IMR-90 (cell line): ENCODE data around the gene SH2D5. TPM values are rescaled to one million over a fixed set of nuclear protein-coding genes. Genes with fewer than 3 reads are reported as not detected.
A peak's percentile ranks its signal among the peaks of the same experiment; 100 is the strongest.

Source experiments
- ATAC-seq: fragments of 200-7000 bp; cut with Tn5 transposase; 2 replicates; pipeline ENCODE4 v1.9.1; 2020; ENCODE audit warnings: low read depth, mild to moderate bottlenecking, moderate library complexity
- BruUV-seq: library from RNA; stranded (reverse); fragments of 400-500 nt; replicated peaks from 2 replicates; lab custom pipeline; 2021; lab: Mats Ljungman, UMichigan
- CTCF ChIA-PET: fragments of 300-600 bp; formaldehyde crosslinking; extraction: SDS; loops from one replicate; lab custom pipeline; 2021; ENCODE audit warnings: antibody characterized with exemption; lab: Yijun Ruan, JAX
- POLR2A ChIA-PET: fragments of 300-600 bp; sonication (Branson Sonifier 250); formaldehyde crosslinking; loops from one replicate; lab custom pipeline; 2022; ENCODE audit warnings: antibody characterized with exemption; ENCODE audit not compliant: unreplicated experiment; lab: Charles Lee
- DNase-seq: peaks from one replicate; pipeline ENCODE4 v3.0.0; 2013
- H2AFZ ChIP-seq: replicated peaks from 2 replicates; pipeline ENCODE3; 2013; ENCODE audit warnings: low read length, mild to moderate bottlenecking; ENCODE audit not compliant: poor library complexity
- H2AK5ac ChIP-seq: 2 replicates; pipeline ENCODE4 v1.6.1; 2013; ENCODE audit warnings: low read depth, low read length, inconsistent platforms
- H2AK9ac ChIP-seq: replicated peaks from 2 replicates; pipeline ENCODE3; 2013; ENCODE audit warnings: mild to moderate bottlenecking, low read depth, low read length, moderate library complexity; ENCODE audit not compliant: poor library complexity
- H2BK120ac ChIP-seq: 2 replicates; pipeline ENCODE4 v1.6.1; 2013; ENCODE audit warnings: low read depth, low read length, inconsistent platforms
- H2BK15ac ChIP-seq: 3 replicates; pipeline ENCODE4 v1.6.1; 2013; ENCODE audit warnings: low read depth, low read length, inconsistent platforms
- H2BK20ac ChIP-seq: 2 replicates; pipeline ENCODE4 v1.6.1; 2013; ENCODE audit warnings: low read depth, mild to moderate bottlenecking, inconsistent platforms, low read length, moderate library complexity
- H2BK5ac ChIP-seq: 2 replicates; pipeline ENCODE4 v1.6.1; 2013; ENCODE audit warnings: mild to moderate bottlenecking, low read depth, low read length, inconsistent platforms; ENCODE audit not compliant: poor library complexity, severe bottlenecking
- H3K14ac ChIP-seq: replicated peaks from 2 replicates; pipeline ENCODE4 v1.6.1; 2013; ENCODE audit warnings: low read depth, low read length, inconsistent platforms
- H3K18ac ChIP-seq: 2 replicates; pipeline ENCODE4 v1.6.1; 2013; ENCODE audit warnings: low read depth, low read length, control low read depth
- H3K23ac ChIP-seq: 2 replicates; pipeline ENCODE4 v1.6.1; 2013; ENCODE audit warnings: low read depth, low read length, inconsistent platforms
- H3K27ac ChIP-seq: 2 replicates; pipeline ENCODE4 v1.5.1; 2013; ENCODE audit warnings: mild to moderate bottlenecking, control low read depth, low read length; ENCODE audit not compliant: insufficient read depth
- H3K27me3 ChIP-seq: 2 replicates; pipeline ENCODE4 v1.6.1; 2013; ENCODE audit warnings: low read length; ENCODE audit not compliant: control insufficient read depth, insufficient read depth
- H3K36me3 ChIP-seq: 2 replicates; pipeline ENCODE4 v1.6.1; 2013; ENCODE audit warnings: low read length, mixed read lengths; ENCODE audit not compliant: control insufficient read depth, insufficient read depth
- H3K4ac ChIP-seq: 2 replicates; pipeline ENCODE4 v1.6.1; 2013; ENCODE audit warnings: low read depth, low read length, inconsistent platforms
- H3K4me1 ChIP-seq: 2 replicates; pipeline ENCODE4 v1.6.1; 2013; ENCODE audit warnings: low read length, mixed read lengths; ENCODE audit not compliant: control insufficient read depth, insufficient read depth
- H3K4me2 ChIP-seq: 2 replicates; pipeline ENCODE4 v1.6.1; 2013; ENCODE audit warnings: low read depth, mild to moderate bottlenecking, control low read depth, low read length, moderate library complexity
- H3K4me3 ChIP-seq: 2 replicates; pipeline ENCODE4 v1.5.1; 2013; ENCODE audit warnings: low read depth, mild to moderate bottlenecking, control low read depth, low read length, moderate library complexity; ENCODE audit not compliant: insufficient read depth
- H3K56ac ChIP-seq: 2 replicates; pipeline ENCODE4 v1.6.1; 2013; ENCODE audit warnings: low read length, inconsistent platforms; ENCODE audit not compliant: insufficient read depth; ENCODE audit errors: extremely low read depth
- H3K79me1 ChIP-seq, 2 experiments: 2 replicates each; pipeline ENCODE4 v1.6.1; 2013; ENCODE audit warnings: low read length in 2 of 2, inconsistent platforms in 1 of 2, low read depth in 1 of 2
- H3K9ac ChIP-seq: 2 replicates; pipeline ENCODE4 v1.6.1; 2013; ENCODE audit warnings: low read depth, low read length, control low read depth
- H3K9me1 ChIP-seq: 2 replicates; pipeline ENCODE4 v1.6.1; 2013; ENCODE audit warnings: low read length, inconsistent platforms; ENCODE audit not compliant: insufficient read depth
- H3K9me3 ChIP-seq: 2 replicates; pipeline ENCODE4 v1.6.1; 2013; ENCODE audit warnings: low read length; ENCODE audit not compliant: control insufficient read depth, insufficient read depth
- H4K20me1 ChIP-seq: 2 replicates; pipeline ENCODE4 v1.6.1; 2013; ENCODE audit warnings: low read length, inconsistent platforms; ENCODE audit not compliant: insufficient read depth
- H4K5ac ChIP-seq: 2 replicates; pipeline ENCODE4 v1.6.1; 2013; ENCODE audit warnings: mild to moderate bottlenecking, low read depth, low read length, control low read depth
- H4K8ac ChIP-seq, 2 experiments: 2 replicates each; pipeline ENCODE4 v1.6.1; 2013; ENCODE audit warnings: low read depth in 2 of 2, low read length in 2 of 2, control low read depth in 1 of 2, inconsistent platforms in 1 of 2
- H4K91ac ChIP-seq: 2 replicates; pipeline ENCODE4 v1.6.1; 2013; ENCODE audit warnings: low read depth, low read length, inconsistent platforms; ENCODE audit not compliant: insufficient read depth
- MAFK ChIP-seq: IDR thresholded peaks from 2 replicates; pipeline ENCODE4 v1.6.1; 2012; ENCODE audit warnings: low read depth, low read length, improper control_type of control experiment
- MXI1 ChIP-seq: IDR thresholded peaks from 2 replicates; pipeline ENCODE4 v1.6.1; 2012; ENCODE audit warnings: low read depth, mild to moderate bottlenecking, low read length, moderate library complexity, borderline replicate concordance
- POLR2A ChIP-seq: IDR thresholded peaks from 2 replicates; pipeline ENCODE4 v1.6.1; 2012; ENCODE audit warnings: mild to moderate bottlenecking, low read depth, low read length
- RAD21 ChIP-seq: IDR thresholded peaks from 2 replicates; pipeline ENCODE4 v1.6.1; 2012; ENCODE audit warnings: low read length, improper control_type of control experiment
- RFX5 ChIP-seq: IDR thresholded peaks from 2 replicates; pipeline ENCODE4 v1.8.0; 2012; ENCODE audit warnings: low read depth, mild to moderate bottlenecking, low read length, moderate library complexity
- SMC3 ChIP-seq: fragments of 150-350 bp; IDR thresholded peaks from 2 replicates; pipeline ENCODE4 v1.6.1; 2016; ENCODE audit warnings: low read depth, mild to moderate bottlenecking, antibody characterized with exemption, low read length, moderate library complexity
- WGBS, 2 experiments: methylation state at CpG; one replicate each; pipeline versions ENCODE4 v1.1.5 to v1.1.7; 2013; ENCODE audit warnings: missing lambda C conversion rate in 2 of 2; ENCODE audit not compliant: insufficient read length in 1 of 2; ENCODE audit errors: extremely low coverage in 2 of 2; 5-methylcytosine and 5-hydroxymethylcytosine counted together
- dilution Hi-C: fragments of 300-500 bp; cut with HindIII; formaldehyde crosslinking; loops from one replicate; pipeline ENCODE4 v1.14.3; 2018; ENCODE audit warnings: low sequenced_read_pairs; ENCODE audit not compliant: unreplicated experiment
- in situ Hi-C: fragments of 300-500 bp; cut with MboI; formaldehyde crosslinking; loops from 3 replicates; pipeline ENCODE4 v1.14.3; 2019; ENCODE audit warnings: low sequenced_read_pairs, inconsistent platforms, mixed read lengths
- intact Hi-C: fragments of 100-400 bp; cut with micrococcal nuclease; formaldehyde crosslinking; loops from 2 replicates; pipeline ENCODE4 v1.10.0; 2022
- polyA plus RNA-seq, 3 experiments: library from polyadenylated mRNA; depleted of rRNA; stranded (reverse); fragments of >200 nt; gene quantifications; 2 replicates each; pipeline ENCODE4 v1.2.3, GENCODE V29; 2012; ENCODE audit warnings: low replicate concordance in 1 of 3
- total RNA-seq: library from RNA; depleted of rRNA; stranded (reverse); fragments of >200 nt; gene quantifications from 2 replicates; pipeline ENCODE4 v1.2.3, GENCODE V29; 2012
- TF ChIP-seq, protein P1 (sequence below): fragments of 150-350 bp; IDR thresholded peaks from 2 replicates; pipeline ENCODE4 v1.6.1; 2016; ENCODE audit warnings: low read depth, mild to moderate bottlenecking, low read length, moderate library complexity, borderline replicate concordance
- TF ChIP-seq, protein P2 (sequence below): fragments of 150-350 bp; IDR thresholded peaks from 2 replicates; pipeline ENCODE4 v1.6.1; 2017; ENCODE audit warnings: mild to moderate bottlenecking, antibody characterized with exemption, low read length, low read depth

The SH2D5 gene
- total and polyA plus RNA-seq, 2 of the 4 experiments (the other 2 are of a cell fraction): 7.2 to 14.4 TPM

DNA sequence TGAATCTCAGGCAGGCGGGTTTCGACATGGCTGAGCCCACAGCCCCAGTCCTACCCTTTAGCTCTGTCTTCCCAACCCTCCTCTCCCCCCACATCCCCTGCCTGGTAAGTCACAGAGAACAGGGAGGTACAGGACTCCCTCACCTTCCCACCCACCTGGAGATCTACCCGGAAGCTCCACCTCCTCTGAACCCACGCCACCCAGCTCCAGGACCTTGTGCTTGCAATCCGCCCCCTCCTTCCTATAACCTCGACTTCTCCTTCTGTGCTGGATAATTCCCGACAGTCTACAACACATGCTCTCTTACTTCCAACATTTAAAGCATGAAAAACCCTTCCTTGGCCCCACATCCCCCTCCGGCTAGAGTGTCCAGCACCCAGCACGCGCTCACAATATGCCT is 37.0 kb downstream of the SH2D5 start:
- Histone ChIP-seq H3K27ac (no peak overlapping the region), H2BK20ac (no peak overlapping the region), H3K4ac (no peak overlapping the region; the same call in 1 of the 2 replicates), H2AFZ (no peak overlapping the region), H4K8ac (no peak overlapping the region; a peak in 1 of 4 replicates), H3K9me1 (peaks cover 11% of the 10 kb centered on the region), H4K91ac (no peak overlapping the region), H3K79me1 (peaks cover 15 to 35% of the 10 kb centered on the region in 2 experiments), H2AK5ac (peak overlapping the region; percentile 92), H4K20me1 (no peaks in the 10 kb centered on the region), H3K9ac (no peak overlapping the region), H2BK120ac (no peak overlapping the region), H2BK5ac (no peak overlapping the region), H4K5ac (no peak overlapping the region), H3K9me3 (no peaks in the 10 kb centered on the region), H3K18ac (no peak overlapping the region), H3K4me2 (no peak overlapping the region), H2AK9ac (no peak overlapping the region), H2BK15ac (no peak overlapping the region), H3K14ac (no peak overlapping the region), H3K27me3 (no peaks in the 10 kb centered on the region), H3K4me3 (no peak overlapping the region), H3K23ac (no peak overlapping the region), H3K4me1 (peaks cover 14% of the 10 kb centered on the region), H3K36me3 (no peaks in the 10 kb centered on the region), H3K56ac (no peak overlapping the region)
- ATAC-seq (no peak), DNase-seq (no peak)
- BruUV-seq: no TSS peak
- 86% methylated on average over 8 of the region's 10 CpGs; no CpG with 5 or more reads in 1 of the 2 experiments for WGBS, 2 experiments
- intact Hi-C loops (loop anchor here (5.0 kb wide), 4 partner anchors 172 to 672 kb away; partner anchors contain the start of gene EIF4G3), in situ Hi-C loops (loop anchor here (5.0 to 25.0 kb wide), 2 partner anchors 502 to 667 kb away; no protein-coding TSS in a partner anchor), dilution Hi-C loops (no loop called here)
- ChIA-PET POLR2A (no interaction called here), CTCF (no interaction called here)
- TF ChIP-seq RAD21 (no peak), RFX5 (no peak), MAFK (no peak), SMC3 (no peak), MXI1 (no peak), POLR2A (no peak)
- TF ChIP-seq, protein P1, sequence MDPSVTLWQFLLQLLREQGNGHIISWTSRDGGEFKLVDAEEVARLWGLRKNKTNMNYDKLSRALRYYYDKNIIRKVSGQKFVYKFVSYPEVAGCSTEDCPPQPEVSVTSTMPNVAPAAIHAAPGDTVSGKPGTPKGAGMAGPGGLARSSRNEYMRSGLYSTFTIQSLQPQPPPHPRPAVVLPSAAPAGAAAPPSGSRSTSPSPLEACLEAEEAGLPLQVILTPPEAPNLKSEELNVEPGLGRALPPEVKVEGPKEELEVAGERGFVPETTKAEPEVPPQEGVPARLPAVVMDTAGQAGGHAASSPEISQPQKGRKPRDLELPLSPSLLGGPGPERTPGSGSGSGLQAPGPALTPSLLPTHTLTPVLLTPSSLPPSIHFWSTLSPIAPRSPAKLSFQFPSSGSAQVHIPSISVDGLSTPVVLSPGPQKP: no peak
- TF ChIP-seq, protein P2, sequence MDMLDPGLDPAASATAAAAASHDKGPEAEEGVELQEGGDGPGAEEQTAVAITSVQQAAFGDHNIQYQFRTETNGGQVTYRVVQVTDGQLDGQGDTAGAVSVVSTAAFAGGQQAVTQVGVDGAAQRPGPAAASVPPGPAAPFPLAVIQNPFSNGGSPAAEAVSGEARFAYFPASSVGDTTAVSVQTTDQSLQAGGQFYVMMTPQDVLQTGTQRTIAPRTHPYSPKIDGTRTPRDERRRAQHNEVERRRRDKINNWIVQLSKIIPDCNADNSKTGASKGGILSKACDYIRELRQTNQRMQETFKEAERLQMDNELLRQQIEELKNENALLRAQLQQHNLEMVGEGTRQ: no peak
